Suprapubic skin (tissue), 4 donors: Measurements from ENCODE around the gene NPFF. TPM values are rescaled to one million over a fixed set of nuclear protein-coding genes. Genes with fewer than 3 reads are reported as not detected.

Source experiments
- DNase-seq, 2 donors: peaks; one replicate each; pipeline ENCODE4 v3.0.0-alpha.2; 2019; ENCODE audit warnings: low spot score in 2 of 2
- H3K27ac ChIP-seq: fragments of 200-600 bp; sonication (generic); one replicate; pipeline ENCODE4 v1.5.1; 2019
- H3K27me3 ChIP-seq: fragments of 200-600 bp; sonication (generic); one replicate; pipeline ENCODE4 v1.5.1; 2019
- H3K36me3 ChIP-seq: fragments of 200-600 bp; sonication (generic); one replicate; pipeline ENCODE4 v1.5.1; 2019
- H3K4me1 ChIP-seq: fragments of 200-600 bp; sonication (generic); one replicate; pipeline ENCODE4 v1.5.1; 2019
- H3K4me3 ChIP-seq: fragments of 200-600 bp; sonication (generic); one replicate; pipeline ENCODE4 v1.5.1; 2019; ENCODE audit warnings: mild to moderate bottlenecking
- H3K9me3 ChIP-seq: fragments of 200-600 bp; sonication (generic); one replicate; pipeline ENCODE4 v1.5.1; 2019
- EP300 ChIP-seq: sonication (generic); formaldehyde crosslinking; IDR thresholded peaks from one replicate; pipeline ENCODE4 v1.6.1; 2017; ENCODE audit warnings: antibody characterized with exemption
- POLR2A ChIP-seq, 2 donors: fragments of 450-650 bp; IDR thresholded peaks; one replicate each; pipeline ENCODE4 v1.6.1; 2017; ENCODE audit warnings: antibody characterized with exemption in 2 of 2, mild to moderate bottlenecking in 2 of 2, moderate library complexity in 2 of 2
- POLR2AphosphoS5 ChIP-seq, 3 donors: sonication (generic); formaldehyde crosslinking; IDR thresholded peaks; one replicate each; pipeline ENCODE4 v1.6.1; 2017; ENCODE audit warnings: antibody characterized with exemption in 3 of 3
- WGBS: methylation state at CpG from one replicate; pipeline ENCODE4 v1.1.5; 2018; 5-methylcytosine and 5-hydroxymethylcytosine counted together
- total RNA-seq, 4 donors: library from RNA; depleted of rRNA; stranded (reverse); fragments of >200 nt; gene quantifications; one replicate each; pipeline ENCODE4 v1.1.0, GENCODE V29; 2016
- TF ChIP-seq, protein P1 (sequence below), 2 donors: fragments of 200-600 bp in 1 of 2; fragments of 450-650 bp in 1 of 2; sonication (generic) in 1 of 2; IDR thresholded peaks; one replicate each; pipeline ENCODE4 v1.5.1; 2016 to 2019; ENCODE audit warnings: antibody characterized with exemption in 2 of 2, mild to moderate bottlenecking in 1 of 2, moderate library complexity in 1 of 2

The NPFF gene
- total RNA-seq, 4 donors from 2014 or later, result not detected

DNA sequence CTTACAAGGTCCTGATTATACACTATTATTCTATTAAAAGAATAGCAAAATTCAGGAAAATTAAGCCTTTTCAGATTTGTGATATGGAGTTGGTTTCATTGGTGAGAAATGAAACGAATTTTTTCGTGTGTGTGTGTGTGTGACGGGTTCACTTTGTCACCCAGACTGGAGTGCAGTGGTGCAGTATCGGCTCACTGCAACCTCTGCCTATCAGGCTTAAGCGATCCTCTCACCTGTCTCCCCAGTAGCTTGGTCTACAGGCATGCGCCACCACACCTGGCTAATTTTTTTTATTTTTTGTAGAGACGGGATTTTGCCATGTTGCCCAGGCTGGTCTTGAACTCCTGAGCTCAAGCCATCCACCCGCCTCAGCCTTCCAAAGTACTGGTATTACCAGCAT lies 45.7 kb downstream of the NPFF start:
- Histone ChIP-seq H3K9me3 (no peaks in the 10 kb centered on the region), H3K4me3 (no peak overlapping the region), H3K36me3 (peaks cover 100% of the 10 kb centered on the region), H3K27me3 (no peaks in the 10 kb centered on the region), H3K27ac (no peak overlapping the region), H3K4me1 (peaks cover 13% of the 10 kb centered on the region)
- TF ChIP-seq POLR2AphosphoS5 (IDR thresholded peaks at IDR 0.05) (no peak), EP300 (no peak), POLR2A (IDR thresholded peaks at IDR 0.05) (no peak)
- TF ChIP-seq, protein P1, sequence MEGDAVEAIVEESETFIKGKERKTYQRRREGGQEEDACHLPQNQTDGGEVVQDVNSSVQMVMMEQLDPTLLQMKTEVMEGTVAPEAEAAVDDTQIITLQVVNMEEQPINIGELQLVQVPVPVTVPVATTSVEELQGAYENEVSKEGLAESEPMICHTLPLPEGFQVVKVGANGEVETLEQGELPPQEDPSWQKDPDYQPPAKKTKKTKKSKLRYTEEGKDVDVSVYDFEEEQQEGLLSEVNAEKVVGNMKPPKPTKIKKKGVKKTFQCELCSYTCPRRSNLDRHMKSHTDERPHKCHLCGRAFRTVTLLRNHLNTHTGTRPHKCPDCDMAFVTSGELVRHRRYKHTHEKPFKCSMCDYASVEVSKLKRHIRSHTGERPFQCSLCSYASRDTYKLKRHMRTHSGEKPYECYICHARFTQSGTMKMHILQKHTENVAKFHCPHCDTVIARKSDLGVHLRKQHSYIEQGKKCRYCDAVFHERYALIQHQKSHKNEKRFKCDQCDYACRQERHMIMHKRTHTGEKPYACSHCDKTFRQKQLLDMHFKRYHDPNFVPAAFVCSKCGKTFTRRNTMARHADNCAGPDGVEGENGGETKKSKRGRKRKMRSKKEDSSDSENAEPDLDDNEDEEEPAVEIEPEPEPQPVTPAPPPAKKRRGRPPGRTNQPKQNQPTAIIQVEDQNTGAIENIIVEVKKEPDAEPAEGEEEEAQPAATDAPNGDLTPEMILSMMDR (IDR thresholded peaks at IDR 0.05), result no peak
- no peak for DNase-seq
- WGBS, result 88% methylated on average over 8 of the region's 8 CpGs

DNA sequence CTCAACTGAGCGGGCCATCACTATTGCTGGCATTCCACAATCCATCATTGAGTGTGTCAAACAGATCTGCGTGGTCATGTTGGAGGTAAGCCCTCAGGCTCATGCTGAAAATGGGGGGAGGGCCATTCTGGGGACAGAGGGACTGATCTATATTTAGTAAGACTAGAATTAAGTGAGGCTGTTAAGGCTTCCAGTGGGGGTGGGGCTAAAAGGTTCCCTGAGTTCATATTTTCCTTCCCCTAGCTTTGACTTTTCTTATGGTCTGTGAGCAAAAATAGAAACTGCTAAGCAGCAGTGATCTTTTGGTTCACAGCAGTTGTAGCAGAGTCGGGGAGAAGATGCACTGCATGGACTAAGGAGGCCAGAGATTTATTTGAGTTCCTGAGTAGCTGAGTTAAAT lies 46.2 kb downstream of the NPFF start:
- Histone ChIP-seq H3K4me1 (peaks cover 8% of the 10 kb centered on the region), H3K9me3 (no peaks in the 10 kb centered on the region), H3K27ac (no peak overlapping the region), H3K4me3 (no peak overlapping the region), H3K36me3 (peaks cover 100% of the 10 kb centered on the region), H3K27me3 (no peaks in the 10 kb centered on the region)
- DNase-seq, result no peak
- WGBS, result 78% methylated on average over 3 of the region's 3 CpGs
- TF ChIP-seq, protein P1 (IDR thresholded peaks at IDR 0.05), result no peak
- no peak for TF ChIP-seq POLR2A (IDR thresholded peaks at IDR 0.05)
- no peak for TF ChIP-seq EP300
- TF ChIP-seq POLR2AphosphoS5 (IDR thresholded peaks at IDR 0.05), result no peak

DNA sequence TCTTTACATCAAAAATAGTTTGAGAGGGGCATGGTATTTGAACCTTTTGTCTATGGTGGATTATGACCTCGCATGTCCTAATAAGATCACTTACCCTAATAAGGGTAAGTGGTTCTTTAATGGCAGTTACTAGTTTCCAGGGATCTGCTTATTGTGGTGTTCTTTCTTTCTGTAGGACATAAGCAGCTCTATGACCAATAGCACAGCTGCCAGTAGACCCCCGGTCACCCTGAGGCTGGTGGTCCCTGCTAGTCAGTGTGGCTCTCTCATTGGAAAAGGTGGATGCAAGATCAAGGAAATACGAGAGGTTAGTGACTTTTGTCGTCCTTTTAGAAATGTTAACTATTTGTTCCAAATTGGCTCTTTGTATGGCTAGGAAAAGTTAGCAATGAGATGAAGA lies 48.2 kb downstream of the NPFF start:
- H3K4me3 ChIP-seq, result no peak overlapping the region
- no peaks in the 10 kb centered on the region for H3K27me3 ChIP-seq
- H3K36me3 ChIP-seq, result peaks cover 96% of the 10 kb centered on the region
- no peak overlapping the region for H3K27ac ChIP-seq
- DNase-seq, result no peak
- peaks cover 9% of the 10 kb centered on the region for H3K4me1 ChIP-seq
- H3K9me3 ChIP-seq, result no peaks in the 10 kb centered on the region
- TF ChIP-seq, protein P1 (IDR thresholded peaks at IDR 0.05), result no peak
- TF ChIP-seq EP300 (no peak), POLR2A (IDR thresholded peaks at IDR 0.05) (no peak)
- WGBS, result 81% methylated on average over 4 of the region's 4 CpGs

Other genes starting within 250 kb of the NPFF start
- 10 to 100 TPM in 1 of 4 donors, 1 to 10 TPM in 3; 5.7 to 10.6 (median 6.1) TPM for gene ESPL1, start 239.2 kb downstream of the NPFF start, total RNA-seq
- 100 to 1,000 TPM; 457 to 612 (median 511) TPM for gene PFDN5, start 211.9 kb downstream of the NPFF start, total RNA-seq
- gene MYG1, start 207.8 kb downstream of the NPFF start, total RNA-seq, result 10 to 100 TPM; 38.2 to 54.6 (median 46.3) TPM
- gene AAAS, start 185.9 kb downstream of the NPFF start, total RNA-seq, result 10 to 100 TPM; 35.9 to 72.9 (median 52.5) TPM
- not detected for gene SP7, start 171.1 kb downstream of the NPFF start, total RNA-seq
- 100 to 1,000 TPM in 3 of 4 donors, 10 to 100 TPM in 1; 82.5 to 122 (median 111) TPM for gene SP1, start 127.3 kb downstream of the NPFF start, total RNA-seq
- under 1 TPM in 1 of 4 donors, not detected in 3; 0.23 TPM for gene AMHR2, start 83.6 kb downstream of the NPFF start, total RNA-seq
- 10 to 100 TPM; 40.7 to 77.9 (median 57.4) TPM for gene PRR13, start 65.8 kb downstream of the NPFF start, total RNA-seq
- 100 to 1,000 TPM; 480 to 803 (median 584) TPM for gene PCBP2, start 55.4 kb downstream of the NPFF start, total RNA-seq
- gene MAP3K12, start 8.0 kb downstream of the NPFF start, total RNA-seq, result 10 to 100 TPM in 1 of 4 donors, 1 to 10 TPM in 3; 4.8 to 14.0 (median 5.9) TPM
- 10 to 100 TPM; 25.5 to 42.0 (median 28.6) TPM for gene TARBP2, start 6.2 kb downstream of the NPFF start, total RNA-seq
- gene ATF7, start 118.9 kb upstream of the NPFF start, total RNA-seq, result 10 to 100 TPM; 26.7 to 60.7 (median 40.5) TPM
- 100 to 1,000 TPM; 232 to 381 (median 315) TPM for gene ATP5MC2, start 168.6 kb upstream of the NPFF start, total RNA-seq
- gene CALCOCO1, start 220.0 kb upstream of the NPFF start, total RNA-seq, result 100 to 1,000 TPM; 287 to 729 (median 317) TPM
- gene CISTR, start 244.5 kb upstream of the NPFF start, total RNA-seq, result not detected